CD4-positive, alpha-beta T cell (primary cell): Measurements from ENCODE around the gene ARHGEF25. TPM values are rescaled to one million over a fixed set of nuclear protein-coding genes. Genes with fewer than 3 reads are reported as not detected.

Experiments used
- ATAC-seq: fragments of 200-7000 bp; cut with Tn5 transposase; one replicate; pipeline ENCODE4 v1.10.0; 2022; ENCODE audit warnings: mild to moderate bottlenecking; ENCODE audit not compliant: poor library complexity
- CTCF ChIA-PET: fragments of 350-600 bp; sonication (Branson Sonifier 250); formaldehyde crosslinking; loops from one replicate; lab custom pipeline; 2021; ENCODE audit warnings: antibody characterized with exemption, inconsistent platforms; lab: Charles Lee
- POLR2A ChIA-PET: fragments of 350-600 bp; sonication (Branson Sonifier 250); formaldehyde crosslinking; loops from one replicate; lab custom pipeline; 2021; ENCODE audit warnings: antibody characterized with exemption, inconsistent platforms; lab: Charles Lee
- DNase-seq, 14 experiments: peaks; one replicate each; pipeline ENCODE4 v3.0.0-alpha.2; 2013 to 2020; ENCODE audit warnings: mixed read lengths in 2 of 14
- H3K27ac ChIP-seq, 2 donors: one replicate each; pipeline versions ENCODE4 v1.5.1 to v1.7.0; 2013; ENCODE audit warnings: low read length in 2 of 2, low read depth in 1 of 2, mild to moderate bottlenecking in 1 of 2
- H3K27me3 ChIP-seq, 2 experiments: 1 replicate in 1 of 2; 2 replicates in 1 of 2; pipeline versions ENCODE4 v1.6.1 to v1.7.0; 2013; ENCODE audit warnings: low read length in 2 of 2, control low read depth in 1 of 2, mild to moderate bottlenecking in 1 of 2, moderate library complexity in 1 of 2; ENCODE audit not compliant: insufficient read depth in 2 of 2, control insufficient read depth in 1 of 2
- H3K36me3 ChIP-seq: one replicate; pipeline ENCODE4 v1.6.1; 2013; ENCODE audit warnings: low read length, control low read depth; ENCODE audit not compliant: insufficient read depth
- H3K4me1 ChIP-seq: one replicate; pipeline ENCODE4 v1.6.1; 2013; ENCODE audit warnings: low read length, control low read depth; ENCODE audit not compliant: insufficient read depth
- H3K4me3 ChIP-seq: one replicate; pipeline ENCODE4 v1.5.1; 2013; ENCODE audit warnings: mild to moderate bottlenecking, low read length, moderate library complexity
- H3K9me3 ChIP-seq, 2 experiments: 1 replicate in 1 of 2; 2 replicates in 1 of 2; pipeline versions ENCODE4 v1.6.1 to v1.7.0; 2013; ENCODE audit warnings: low read length in 2 of 2, mild to moderate bottlenecking in 2 of 2, control low read depth in 1 of 2, moderate library complexity in 1 of 2; ENCODE audit not compliant: control insufficient read depth in 1 of 2, insufficient read depth in 1 of 2
- H3K27ac Mint-ChIP-seq: one replicate; pipeline ENCODE4 v1.8.0; 2020; ENCODE audit warnings: mixed read lengths
- H3K27me3 Mint-ChIP-seq: one replicate; pipeline ENCODE4 v1.8.0; 2021; ENCODE audit warnings: mixed read lengths
- H3K36me3 Mint-ChIP-seq: one replicate; pipeline ENCODE4 v1.8.0; 2021; ENCODE audit warnings: low read depth, mixed read lengths
- H3K4me1 Mint-ChIP-seq: one replicate; pipeline ENCODE4 v1.8.0; 2021; ENCODE audit warnings: low read depth, mixed read lengths
- H3K4me3 Mint-ChIP-seq: one replicate; pipeline ENCODE4 v1.8.0; 2020; ENCODE audit warnings: mild to moderate bottlenecking, mixed read lengths
- H3K9me3 Mint-ChIP-seq: one replicate; pipeline ENCODE4 v1.8.0; 2020; ENCODE audit warnings: mixed read lengths
- intact Hi-C, 2 experiments: fragments of 100-400 bp; cut with DNase I in 1 of 2; cut with micrococcal nuclease in 1 of 2; formaldehyde crosslinking; loops; one replicate each; pipeline versions ENCODE4 v1.15.1 to v1.9.0; 2023 to 2025; cut with DNase I, micrococcal nuclease
- total RNA-seq, 174 experiments: library from RNA in 2 of 174; stranded (reverse) in 2 of 174; gene quantifications; one replicate each; pipeline ENCODE4 v1.2.3 and lab custom pipeline; 2021 to 2026
- TF ChIP-seq, protein P1 (sequence below): fragments of 200-600 bp; IDR thresholded peaks from one replicate; pipeline ENCODE4 v1.8.0; 2022; ENCODE audit warnings: antibody characterized with exemption, mild to moderate bottlenecking

Gene ARHGEF25
- total RNA-seq, 2 experiments from 2014 or later = 0.25 to 0.27 TPM

DNA sequence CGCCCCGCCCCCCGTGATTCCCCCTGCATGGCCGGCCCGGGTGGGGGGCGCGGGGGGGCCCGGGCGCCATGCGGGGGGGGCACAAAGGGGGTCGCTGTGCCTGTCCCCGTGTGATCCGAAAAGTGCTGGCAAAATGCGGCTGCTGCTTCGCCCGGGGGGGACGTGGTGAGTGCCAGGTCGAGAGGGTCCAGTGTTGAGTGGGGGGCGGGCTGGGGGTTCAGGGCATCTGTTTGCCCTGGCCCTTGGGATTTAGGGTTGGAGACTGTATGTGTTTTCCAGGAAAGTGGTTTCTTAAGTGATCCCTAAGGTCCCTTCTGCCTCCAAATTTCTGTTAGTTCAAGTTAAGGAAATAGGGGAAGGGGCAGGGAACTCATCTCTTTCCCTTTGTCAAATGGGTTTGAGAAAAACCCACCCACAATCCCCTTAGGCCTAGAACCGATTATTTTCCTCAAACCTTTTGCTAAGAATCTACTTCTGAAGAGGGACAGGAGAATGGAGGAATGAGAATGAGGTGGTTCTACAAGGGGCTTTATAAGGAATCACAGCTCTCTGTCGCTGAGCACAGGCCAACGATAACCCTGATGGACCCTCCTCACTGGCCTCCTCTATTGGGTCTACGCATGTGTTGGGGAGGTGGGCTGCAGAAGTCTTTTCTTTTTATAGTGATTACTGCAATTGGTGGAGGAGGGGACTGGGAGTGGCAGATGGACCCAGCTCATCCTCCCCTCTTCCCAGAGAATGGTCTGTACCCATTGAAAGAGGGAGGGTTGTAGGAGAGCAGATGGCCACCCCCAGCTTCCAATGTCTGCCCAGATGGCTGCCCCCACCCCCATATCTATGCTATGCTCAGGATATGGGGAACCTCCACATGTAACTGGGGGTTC is 834 bp downstream of the ARHGEF25 start:
- Histone ChIP-seq H3K27me3 (peaks cover 16 to 32% of the 10 kb centered on the region in 2 experiments), H3K9me3 (peaks cover 0 to 3% of the 10 kb centered on the region in 2 experiments), H3K4me1 (peaks cover 19% of the 10 kb centered on the region), H3K36me3 (no peaks in the 10 kb centered on the region), H3K27ac (no peak overlapping the region), H3K4me3 (peak overlapping the region; percentile 56)
- H3K4me3 Mint-ChIP-seq = peak overlapping the region; percentile 82
- intact Hi-C loops = no loop called here
- ChIA-PET CTCF (interaction anchor here (1.6 kb wide), 1 partner anchor 29 kb away, joined by 4 read pairs; no protein-coding TSS in a partner anchor), POLR2A (interaction anchor here (0.9 to 1.2 kb wide), 3 partner anchors 12 to 21 kb away, joined by 3 to 7 read pairs (median 3); partner anchors contain the start of gene PIP4K2C)
- ATAC-seq (no peak), DNase-seq (no peak)
- TF ChIP-seq, protein P1, sequence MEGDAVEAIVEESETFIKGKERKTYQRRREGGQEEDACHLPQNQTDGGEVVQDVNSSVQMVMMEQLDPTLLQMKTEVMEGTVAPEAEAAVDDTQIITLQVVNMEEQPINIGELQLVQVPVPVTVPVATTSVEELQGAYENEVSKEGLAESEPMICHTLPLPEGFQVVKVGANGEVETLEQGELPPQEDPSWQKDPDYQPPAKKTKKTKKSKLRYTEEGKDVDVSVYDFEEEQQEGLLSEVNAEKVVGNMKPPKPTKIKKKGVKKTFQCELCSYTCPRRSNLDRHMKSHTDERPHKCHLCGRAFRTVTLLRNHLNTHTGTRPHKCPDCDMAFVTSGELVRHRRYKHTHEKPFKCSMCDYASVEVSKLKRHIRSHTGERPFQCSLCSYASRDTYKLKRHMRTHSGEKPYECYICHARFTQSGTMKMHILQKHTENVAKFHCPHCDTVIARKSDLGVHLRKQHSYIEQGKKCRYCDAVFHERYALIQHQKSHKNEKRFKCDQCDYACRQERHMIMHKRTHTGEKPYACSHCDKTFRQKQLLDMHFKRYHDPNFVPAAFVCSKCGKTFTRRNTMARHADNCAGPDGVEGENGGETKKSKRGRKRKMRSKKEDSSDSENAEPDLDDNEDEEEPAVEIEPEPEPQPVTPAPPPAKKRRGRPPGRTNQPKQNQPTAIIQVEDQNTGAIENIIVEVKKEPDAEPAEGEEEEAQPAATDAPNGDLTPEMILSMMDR = no peak
- peaks cover 58% of the 10 kb centered on the region for H3K27me3 Mint-ChIP-seq
- no peaks in the 10 kb centered on the region for H3K9me3 Mint-ChIP-seq
- H3K4me1 Mint-ChIP-seq = peaks cover 16% of the 10 kb centered on the region
- H3K27ac Mint-ChIP-seq = no peak overlapping the region
- peaks cover 8% of the 10 kb centered on the region for H3K36me3 Mint-ChIP-seq

DNA sequence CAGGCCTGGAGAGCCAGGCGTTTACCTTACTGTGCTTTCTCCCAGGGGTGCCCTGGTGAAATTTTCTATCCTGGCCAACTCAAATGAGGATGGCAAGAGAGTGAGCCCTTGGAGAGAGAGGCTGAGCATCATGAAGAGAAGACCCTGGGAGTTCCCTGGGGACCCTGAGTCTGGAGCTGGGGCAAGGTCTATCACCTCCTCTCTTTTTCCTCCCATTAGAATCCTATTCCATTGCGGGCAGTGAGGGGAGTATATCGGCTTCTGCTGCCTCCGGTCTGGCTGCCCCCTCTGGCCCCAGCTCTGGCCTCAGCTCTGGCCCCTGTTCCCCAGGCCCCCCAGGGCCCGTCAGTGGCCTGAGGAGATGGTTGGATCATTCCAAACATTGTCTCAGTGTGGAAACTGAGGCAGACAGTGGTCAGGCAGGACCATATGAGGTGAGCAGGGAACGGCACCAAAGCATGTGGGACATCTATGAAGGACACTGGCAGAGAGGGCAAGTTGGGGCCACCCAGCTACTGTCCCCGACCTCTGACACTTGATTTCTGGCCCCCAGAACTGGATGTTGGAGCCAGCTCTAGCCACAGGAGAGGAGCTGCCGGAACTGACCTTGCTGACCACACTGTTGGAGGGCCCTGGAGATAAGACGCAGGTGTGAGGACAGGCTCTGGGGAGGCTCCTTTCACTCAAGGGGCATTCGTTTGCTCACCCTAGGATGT is 1.6 kb downstream of the ARHGEF25 start:
- Mint-ChIP-seq H3K9me3 (no peaks in the 10 kb centered on the region), H3K27me3 (peaks cover 66% of the 10 kb centered on the region), H3K4me1 (peaks cover 16% of the 10 kb centered on the region), H3K4me3 (peak overlapping the region; percentile 20), H3K36me3 (peaks cover 8% of the 10 kb centered on the region), H3K27ac (no peak overlapping the region)
- no peak overlapping the region for H3K4me3 ChIP-seq
- no peak for ATAC-seq
- peaks cover 19% of the 10 kb centered on the region for H3K4me1 ChIP-seq
- H3K27ac ChIP-seq = no peak overlapping the region
- no peaks in the 10 kb centered on the region for H3K36me3 ChIP-seq
- CTCF ChIA-PET = interaction anchor here (1.6 kb wide), 1 partner anchor 30 kb away, joined by 4 read pairs; no protein-coding TSS in a partner anchor
- POLR2A ChIA-PET = interaction anchor here (0.9 kb wide), 1 partner anchor 18 kb away, joined by 3 read pairs; no protein-coding TSS in a partner anchor
- H3K27me3 ChIP-seq = peaks cover 22 to 37% of the 10 kb centered on the region in 2 experiments
- no peak for DNase-seq
- intact Hi-C loops = no loop called here
- H3K9me3 ChIP-seq = peaks cover 0 to 3% of the 10 kb centered on the region in 2 experiments
- TF ChIP-seq, protein P1 = no peak

DNA sequence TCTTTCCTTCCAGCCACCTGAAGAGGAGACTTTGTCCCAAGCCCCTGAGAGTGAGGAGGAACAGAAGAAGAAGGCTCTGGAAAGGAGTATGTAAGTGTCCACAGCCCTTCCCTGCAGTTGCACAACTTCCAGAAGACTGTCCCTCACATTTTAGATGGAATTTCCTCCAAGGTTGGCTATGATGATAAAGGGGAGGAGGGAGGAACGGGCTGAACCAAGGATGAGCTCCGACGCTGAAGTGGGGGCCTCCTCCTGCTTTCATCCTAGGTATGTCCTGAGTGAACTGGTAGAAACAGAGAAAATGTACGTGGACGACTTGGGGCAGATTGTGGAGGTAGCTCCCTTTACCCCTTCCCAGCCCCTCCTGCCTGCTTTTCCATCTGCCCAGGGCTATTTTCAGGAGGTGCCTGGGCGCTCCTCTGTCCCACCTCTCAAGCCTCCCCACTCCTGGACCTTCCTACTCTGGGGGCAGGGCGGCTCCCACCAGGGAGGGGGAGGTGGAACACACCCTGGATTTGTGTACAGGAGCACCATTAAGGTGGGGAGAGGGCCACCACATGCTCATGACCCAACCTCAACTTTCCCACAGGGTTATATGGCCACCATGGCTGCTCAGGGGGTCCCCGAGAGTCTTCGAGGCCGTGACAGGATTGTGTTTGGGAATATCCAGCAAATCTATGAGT is 2.3 kb downstream of the ARHGEF25 start:
- no peak overlapping the region for H3K4me3 Mint-ChIP-seq
- peaks cover 73% of the 10 kb centered on the region for H3K27me3 Mint-ChIP-seq
- intact Hi-C loops = no loop called here
- POLR2A ChIA-PET = no interaction called here
- DNase-seq (no peak), ATAC-seq (no peak)
- no peak overlapping the region for H3K27ac ChIP-seq
- no peaks in the 10 kb centered on the region for H3K36me3 ChIP-seq
- peaks cover 0 to 3% of the 10 kb centered on the region in 2 experiments for H3K9me3 ChIP-seq
- H3K36me3 Mint-ChIP-seq = peaks cover 7% of the 10 kb centered on the region
- no peaks in the 10 kb centered on the region for H3K9me3 Mint-ChIP-seq
- TF ChIP-seq, protein P1 = no peak
- H3K4me3 ChIP-seq = no peak overlapping the region
- peaks cover 19% of the 10 kb centered on the region for H3K4me1 ChIP-seq
- H3K27ac Mint-ChIP-seq = no peak overlapping the region
- H3K4me1 Mint-ChIP-seq = peaks cover 16% of the 10 kb centered on the region
- CTCF ChIA-PET = interaction anchor here (1.6 kb wide), 1 partner anchor 30 kb away, joined by 4 read pairs; no protein-coding TSS in a partner anchor
- peaks cover 26 to 44% of the 10 kb centered on the region in 2 experiments for H3K27me3 ChIP-seq
